ENCODE results near the gene DENND1C. TPM values are rescaled to one million over a fixed set of nuclear protein-coding genes. Genes with fewer than 3 reads are reported as not detected.

DENND1C gene
- total and polyA plus RNA-seq, 2 of the 8 experiments (the other 6 are each of a cell fraction or from before 2014, with no cell fraction given) = 3.6 to 4.0 TPM

DNA sequence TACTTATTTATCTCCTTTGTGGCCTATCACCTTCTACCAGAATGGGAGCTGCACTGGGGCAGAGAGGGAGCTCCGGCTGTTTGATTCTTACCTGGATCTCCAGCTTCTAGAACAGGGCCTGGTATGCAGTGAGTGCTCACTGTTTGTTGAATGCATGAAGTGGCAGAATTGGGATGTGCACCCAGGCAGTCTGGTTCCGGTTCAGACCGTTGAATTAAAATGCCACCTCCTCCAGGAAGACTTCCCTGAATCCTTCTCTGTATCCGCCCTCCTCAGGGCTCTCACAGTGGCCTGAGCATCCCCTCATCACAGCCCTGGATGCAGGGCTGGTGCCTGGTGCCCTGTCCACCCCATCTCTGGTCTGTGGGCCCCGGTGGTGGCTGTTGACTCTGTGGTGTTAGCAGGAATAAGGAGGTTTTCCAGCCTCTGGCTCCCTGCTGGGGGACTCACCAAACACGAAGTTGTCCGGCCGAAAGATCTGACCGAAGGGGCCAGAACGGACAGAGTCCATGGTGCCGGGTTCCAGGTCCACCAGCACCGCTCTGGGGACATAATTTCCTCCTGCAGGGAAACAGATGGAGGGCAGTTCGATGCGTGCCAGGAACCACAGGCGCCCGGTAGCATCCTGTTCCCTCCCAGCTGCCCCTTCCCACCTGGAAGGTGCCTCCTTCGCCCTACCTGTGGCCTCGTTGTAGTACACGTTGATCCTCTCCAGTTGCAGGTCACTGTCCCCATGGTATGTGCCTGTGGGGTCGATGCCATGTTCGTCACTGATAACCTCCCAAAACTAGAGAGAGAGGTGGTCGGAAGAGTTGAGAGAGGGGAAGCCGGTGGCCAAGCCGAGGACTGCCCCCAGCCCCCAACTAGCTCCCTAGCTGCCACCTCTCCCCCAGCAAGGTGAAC lies 19.5 kb upstream of the DENND1C start (continued):
- TF ChIP-seq YY1 (IDR thresholded peaks at IDR 0.05; ENCODE audit: low read depth, low read length) (no peak), SP4 (IDR thresholded peaks at IDR 0.05; ENCODE audit: low read length) (no peak), TBP (IDR thresholded peaks at IDR 0.05; ENCODE audit: low read depth, low read length) (no peak), TCF12 (IDR thresholded peaks at IDR 0.05; ENCODE audit: low read depth, low read length) (no peak), POU5F1 (IDR thresholded peaks at IDR 0.05; ENCODE audit: low read depth, low read length) (no peak), NANOG (IDR thresholded peaks at IDR 0.05; ENCODE audit: insufficient read depth, low read depth, low read length, poor library complexity, severe bottlenecking) (no peak), ZNF274 (IDR thresholded peaks at IDR 0.05; ENCODE audit: borderline replicate concordance, extremely low read depth, low read length) (no peak), GABPA (IDR thresholded peaks at IDR 0.05; ENCODE audit: borderline replicate concordance, insufficient read depth, low read length) (no peak)
- TF ChIP-seq, protein P1, sequence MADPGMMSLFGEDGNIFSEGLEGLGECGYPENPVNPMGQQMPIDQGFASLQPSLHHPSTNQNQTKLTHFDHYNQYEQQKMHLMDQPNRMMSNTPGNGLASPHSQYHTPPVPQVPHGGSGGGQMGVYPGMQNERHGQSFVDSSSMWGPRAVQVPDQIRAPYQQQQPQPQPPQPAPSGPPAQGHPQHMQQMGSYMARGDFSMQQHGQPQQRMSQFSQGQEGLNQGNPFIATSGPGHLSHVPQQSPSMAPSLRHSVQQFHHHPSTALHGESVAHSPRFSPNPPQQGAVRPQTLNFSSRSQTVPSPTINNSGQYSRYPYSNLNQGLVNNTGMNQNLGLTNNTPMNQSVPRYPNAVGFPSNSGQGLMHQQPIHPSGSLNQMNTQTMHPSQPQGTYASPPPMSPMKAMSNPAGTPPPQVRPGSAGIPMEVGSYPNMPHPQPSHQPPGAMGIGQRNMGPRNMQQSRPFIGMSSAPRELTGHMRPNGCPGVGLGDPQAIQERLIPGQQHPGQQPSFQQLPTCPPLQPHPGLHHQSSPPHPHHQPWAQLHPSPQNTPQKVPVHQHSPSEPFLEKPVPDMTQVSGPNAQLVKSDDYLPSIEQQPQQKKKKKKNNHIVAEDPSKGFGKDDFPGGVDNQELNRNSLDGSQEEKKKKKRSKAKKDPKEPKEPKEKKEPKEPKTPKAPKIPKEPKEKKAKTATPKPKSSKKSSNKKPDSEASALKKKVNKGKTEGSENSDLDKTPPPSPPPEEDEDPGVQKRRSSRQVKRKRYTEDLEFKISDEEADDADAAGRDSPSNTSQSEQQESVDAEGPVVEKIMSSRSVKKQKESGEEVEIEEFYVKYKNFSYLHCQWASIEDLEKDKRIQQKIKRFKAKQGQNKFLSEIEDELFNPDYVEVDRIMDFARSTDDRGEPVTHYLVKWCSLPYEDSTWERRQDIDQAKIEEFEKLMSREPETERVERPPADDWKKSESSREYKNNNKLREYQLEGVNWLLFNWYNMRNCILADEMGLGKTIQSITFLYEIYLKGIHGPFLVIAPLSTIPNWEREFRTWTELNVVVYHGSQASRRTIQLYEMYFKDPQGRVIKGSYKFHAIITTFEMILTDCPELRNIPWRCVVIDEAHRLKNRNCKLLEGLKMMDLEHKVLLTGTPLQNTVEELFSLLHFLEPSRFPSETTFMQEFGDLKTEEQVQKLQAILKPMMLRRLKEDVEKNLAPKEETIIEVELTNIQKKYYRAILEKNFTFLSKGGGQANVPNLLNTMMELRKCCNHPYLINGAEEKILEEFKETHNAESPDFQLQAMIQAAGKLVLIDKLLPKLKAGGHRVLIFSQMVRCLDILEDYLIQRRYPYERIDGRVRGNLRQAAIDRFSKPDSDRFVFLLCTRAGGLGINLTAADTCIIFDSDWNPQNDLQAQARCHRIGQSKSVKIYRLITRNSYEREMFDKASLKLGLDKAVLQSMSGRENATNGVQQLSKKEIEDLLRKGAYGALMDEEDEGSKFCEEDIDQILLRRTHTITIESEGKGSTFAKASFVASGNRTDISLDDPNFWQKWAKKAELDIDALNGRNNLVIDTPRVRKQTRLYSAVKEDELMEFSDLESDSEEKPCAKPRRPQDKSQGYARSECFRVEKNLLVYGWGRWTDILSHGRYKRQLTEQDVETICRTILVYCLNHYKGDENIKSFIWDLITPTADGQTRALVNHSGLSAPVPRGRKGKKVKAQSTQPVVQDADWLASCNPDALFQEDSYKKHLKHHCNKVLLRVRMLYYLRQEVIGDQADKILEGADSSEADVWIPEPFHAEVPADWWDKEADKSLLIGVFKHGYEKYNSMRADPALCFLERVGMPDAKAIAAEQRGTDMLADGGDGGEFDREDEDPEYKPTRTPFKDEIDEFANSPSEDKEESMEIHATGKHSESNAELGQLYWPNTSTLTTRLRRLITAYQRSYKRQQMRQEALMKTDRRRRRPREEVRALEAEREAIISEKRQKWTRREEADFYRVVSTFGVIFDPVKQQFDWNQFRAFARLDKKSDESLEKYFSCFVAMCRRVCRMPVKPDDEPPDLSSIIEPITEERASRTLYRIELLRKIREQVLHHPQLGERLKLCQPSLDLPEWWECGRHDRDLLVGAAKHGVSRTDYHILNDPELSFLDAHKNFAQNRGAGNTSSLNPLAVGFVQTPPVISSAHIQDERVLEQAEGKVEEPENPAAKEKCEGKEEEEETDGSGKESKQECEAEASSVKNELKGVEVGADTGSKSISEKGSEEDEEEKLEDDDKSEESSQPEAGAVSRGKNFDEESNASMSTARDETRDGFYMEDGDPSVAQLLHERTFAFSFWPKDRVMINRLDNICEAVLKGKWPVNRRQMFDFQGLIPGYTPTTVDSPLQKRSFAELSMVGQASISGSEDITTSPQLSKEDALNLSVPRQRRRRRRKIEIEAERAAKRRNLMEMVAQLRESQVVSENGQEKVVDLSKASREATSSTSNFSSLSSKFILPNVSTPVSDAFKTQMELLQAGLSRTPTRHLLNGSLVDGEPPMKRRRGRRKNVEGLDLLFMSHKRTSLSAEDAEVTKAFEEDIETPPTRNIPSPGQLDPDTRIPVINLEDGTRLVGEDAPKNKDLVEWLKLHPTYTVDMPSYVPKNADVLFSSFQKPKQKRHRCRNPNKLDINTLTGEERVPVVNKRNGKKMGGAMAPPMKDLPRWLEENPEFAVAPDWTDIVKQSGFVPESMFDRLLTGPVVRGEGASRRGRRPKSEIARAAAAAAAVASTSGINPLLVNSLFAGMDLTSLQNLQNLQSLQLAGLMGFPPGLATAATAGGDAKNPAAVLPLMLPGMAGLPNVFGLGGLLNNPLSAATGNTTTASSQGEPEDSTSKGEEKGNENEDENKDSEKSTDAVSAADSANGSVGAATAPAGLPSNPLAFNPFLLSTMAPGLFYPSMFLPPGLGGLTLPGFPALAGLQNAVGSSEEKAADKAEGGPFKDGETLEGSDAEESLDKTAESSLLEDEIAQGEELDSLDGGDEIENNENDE (IDR thresholded peaks at IDR 0.05; ENCODE audit: insufficient replicate concordance, low read length) = no peak
